ENCODE data around the gene SMIM12.

DNA sequence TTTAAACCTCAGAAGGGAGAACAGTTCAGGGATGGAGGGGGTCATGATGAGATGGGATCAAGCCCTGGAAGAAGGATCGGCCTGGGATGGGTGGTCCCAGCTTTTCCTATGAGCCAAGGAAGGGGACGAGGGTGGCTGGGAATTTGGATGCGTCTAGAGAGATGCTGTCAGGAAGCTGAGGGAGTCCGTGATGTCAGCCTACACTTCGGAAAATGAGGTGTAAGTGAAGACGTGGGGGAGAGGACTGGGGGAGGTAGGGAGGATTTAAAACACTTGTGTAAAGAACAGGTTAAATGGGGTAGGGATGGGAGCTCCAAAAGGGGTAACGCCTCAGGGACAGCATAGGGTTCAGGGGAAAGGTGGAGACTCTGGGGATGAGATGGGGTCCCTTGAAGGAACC is 42.4 kb upstream of the SMIM12 start:
- no peak for TF ChIP-seq POLR2A (IDR thresholded peaks at IDR 0.05; ENCODE audit: low read length)
- TF ChIP-seq GATA1 (IDR thresholded peaks at IDR 0.05; ENCODE audit: low read depth, low read length), result no peak

Data from erythroblast (primary cell).